Measurements from ENCODE around the gene ESPL1.

- TF ChIP-seq ZFAT (CRISPR knock-in tag; conservative IDR thresholded peaks at IDR 0.05) (no peak), POLR2A (IDR thresholded peaks at IDR 0.05; ENCODE audit: insufficient read depth in 1 of 2, low read depth in 2 of 2, low read length in 2 of 2) (no peak), KDM1A (CRISPR knock-in tag; IDR thresholded peaks at IDR 0.05) (no peak), ETV6 (CRISPR knock-in tag; conservative IDR thresholded peaks at IDR 0.05) (no peak), CTCF (CRISPR knock-in tag; IDR thresholded peaks at IDR 0.05) (no peak), CHCHD3 (CRISPR knock-in tag; IDR thresholded peaks at IDR 0.05) (no peak), SNAI1 (CRISPR knock-in tag; IDR thresholded peaks at IDR 0.05; ENCODE audit: borderline replicate concordance) (no peak), ZNF20 (CRISPR knock-in tag; IDR thresholded peaks at IDR 0.05) (no peak)
- TF ChIP-seq, protein P1, sequence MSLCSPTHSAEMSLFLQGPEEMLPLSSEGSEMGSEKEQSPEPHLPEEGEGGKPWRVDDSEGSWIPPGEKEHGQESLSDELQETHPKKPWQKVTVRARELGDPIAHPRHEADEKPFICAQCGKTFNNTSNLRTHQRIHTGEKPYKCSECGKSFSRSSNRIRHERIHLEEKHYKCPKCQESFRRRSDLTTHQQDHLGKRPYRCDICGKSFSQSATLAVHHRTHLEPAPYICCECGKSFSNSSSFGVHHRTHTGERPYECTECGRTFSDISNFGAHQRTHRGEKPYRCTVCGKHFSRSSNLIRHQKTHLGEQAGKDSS (CRISPR knock-in tag; IDR thresholded peaks at IDR 0.05; ENCODE audit: borderline replicate concordance, low read depth), result no peak
These were observed 35.2 kb upstream of the ESPL1 start for GRCh38 chr12:53232646-53233461.

All from HepG2 (cell line).